SK-N-SH (cell line): Measurements from ENCODE around the gene NAPB. TPM values are rescaled to one million over a fixed set of nuclear protein-coding genes. Genes with fewer than 3 reads are reported as not detected.
"Not testable (repeated sequence)": the region's sequence is repeated elsewhere in the genome, so short reads cannot be mapped to it uniquely, and the experiment has no call there.

Experiments
- CTCF ChIA-PET: fragments of 300-600, 350-600 bp; formaldehyde crosslinking; extraction: SDS; loops from one replicate; lab custom pipeline; 2021; lab: Yijun Ruan, JAX
- POLR2A ChIA-PET: fragments of 350-600 bp; sonication (Branson Sonifier 250); formaldehyde crosslinking; extraction: SDS; loops from one replicate; lab custom pipeline; 2020; ENCODE audit warnings: antibody characterized with exemption, inconsistent platforms; lab: Yijun Ruan, JAX
- DNase-seq: peaks from one replicate; pipeline ENCODE4 v3.0.0; 2012
- H2AFZ ChIP-seq: fragments of 200-600 bp; sonication (generic); 2 replicates; pipeline ENCODE4 v1.8.1; 2016; ENCODE audit warnings: antibody characterized with exemption, mild to moderate bottlenecking, low read depth
- H3F3A ChIP-seq: fragments of 200-600 bp; sonication (generic); replicated peaks from 2 replicates; pipeline ENCODE3; 2016; ENCODE audit warnings: antibody characterized with exemption, mild to moderate bottlenecking; ENCODE audit not compliant: insufficient read depth
- H3K27ac ChIP-seq, 2 experiments: fragments of 200-500 bp in 1 of 2; fragments of 200-600 bp in 1 of 2; sonication (Bioruptor generic) in 1 of 2; sonication (generic), shearing (Covaris generic) in 1 of 2; 2 replicates each; pipeline versions ENCODE4 v1.5.1 to v1.6.1; 2014 to 2016; ENCODE audit warnings: low read depth in 2 of 2, inconsistent platforms in 1 of 2, low read length in 1 of 2, mild to moderate bottlenecking in 1 of 2, mixed read lengths in 1 of 2
- H3K27me3 ChIP-seq: fragments of 200-600 bp; sonication (generic), shearing (Covaris generic); 2 replicates; pipeline ENCODE4 v1.6.1; 2016; ENCODE audit warnings: mixed run types; ENCODE audit not compliant: insufficient read depth
- H3K36me3 ChIP-seq, 2 experiments: fragments of 200-500 bp in 1 of 2; fragments of 200-600 bp in 1 of 2; sonication (Bioruptor generic) in 1 of 2; sonication (generic) in 1 of 2; replicated peaks in 1 of 2; 2 replicates each; pipeline versions ENCODE3 to v1.5.1; 2014 to 2016; ENCODE audit warnings: low read length in 1 of 2, mild to moderate bottlenecking in 1 of 2; ENCODE audit not compliant: insufficient read depth in 2 of 2, control insufficient read depth in 1 of 2
- H3K4me1 ChIP-seq, 2 experiments: fragments of 200-500 bp in 1 of 2; fragments of 200-600 bp in 1 of 2; sonication (Bioruptor generic) in 1 of 2; sonication (generic), shearing (Covaris generic) in 1 of 2; 2 replicates each; pipeline versions ENCODE4 v1.5.1 to v1.6.1; 2014 to 2016; ENCODE audit warnings: low read depth in 1 of 2, low read length in 1 of 2, mixed run types in 1 of 2; ENCODE audit not compliant: insufficient read depth in 2 of 2, control insufficient read depth in 1 of 2
- H3K4me2 ChIP-seq: fragments of 200-600 bp; sonication (generic), shearing (Covaris generic); 2 replicates; pipeline ENCODE4 v1.6.1; 2017; ENCODE audit warnings: mixed run types
- H3K4me3 ChIP-seq, 2 experiments: fragments of 200-500 bp in 1 of 2; fragments of 200-600 bp in 1 of 2; sonication (Bioruptor generic) in 1 of 2; sonication (generic), shearing (Covaris generic) in 1 of 2; 2 replicates each; pipeline versions ENCODE4 v1.5.1 to v1.8.1; 2014 to 2016; ENCODE audit warnings: low read depth in 2 of 2, inconsistent platforms in 1 of 2, low read length in 1 of 2, mild to moderate bottlenecking in 1 of 2, mixed read lengths in 1 of 2, moderate library complexity in 1 of 2
- H3K79me2 ChIP-seq: fragments of 200-600 bp; sonication (generic); 2 replicates; pipeline ENCODE4 v1.8.1; 2017; ENCODE audit warnings: mild to moderate bottlenecking; ENCODE audit not compliant: insufficient read depth
- H3K9ac ChIP-seq: fragments of 200-600 bp; sonication (generic); 2 replicates; pipeline ENCODE4 v1.6.1; 2017; ENCODE audit warnings: mixed run types
- H3K9me2 ChIP-seq: fragments of 200-600 bp; sonication (generic); 2 replicates; pipeline ENCODE4 v1.6.1; 2017; ENCODE audit warnings: mixed run types
- H3K9me3 ChIP-seq: fragments of 200-600 bp; sonication (generic); 2 replicates; pipeline ENCODE4 v1.6.1; 2017; ENCODE audit warnings: mixed run types, mild to moderate bottlenecking, moderate library complexity
- H4K20me1 ChIP-seq: fragments of 200-600 bp; sonication (generic); 2 replicates; pipeline ENCODE4 v1.6.1; 2017; ENCODE audit warnings: mild to moderate bottlenecking, mixed run types; ENCODE audit not compliant: insufficient read depth
- CHD2 ChIP-seq: fragments of 150-350 bp; IDR thresholded peaks from 2 replicates; pipeline ENCODE4 v1.6.1; 2018; ENCODE audit warnings: low read length; ENCODE audit not compliant: partially characterized antibody
- FOXM1 ChIP-seq: IDR thresholded peaks from 2 replicates; pipeline ENCODE4 v1.4.0; 2012; ENCODE audit warnings: low read depth, mild to moderate bottlenecking
- MEF2A ChIP-seq: IDR thresholded peaks from 2 replicates; pipeline ENCODE4 v1.4.0; 2012; ENCODE audit warnings: low read depth, borderline replicate concordance
- NFIC ChIP-seq: IDR thresholded peaks from 2 replicates; pipeline ENCODE4 v1.4.0; 2012; ENCODE audit warnings: borderline replicate concordance
- NRF1 ChIP-seq: IDR thresholded peaks from 2 replicates; pipeline ENCODE4 v1.6.1; 2012; ENCODE audit warnings: low read depth, mild to moderate bottlenecking, low read length
- TCF12 ChIP-seq: IDR thresholded peaks from 2 replicates; pipeline ENCODE4 v1.4.0; 2012
- YY1 ChIP-seq: IDR thresholded peaks from 2 replicates; pipeline ENCODE4 v1.4.0; 2012; ENCODE audit warnings: low read depth, mild to moderate bottlenecking
- WGBS: methylation state at CpG from one replicate; pipeline ENCODE4 v1.1.6; 2017; ENCODE audit warnings: low lambda C conversion rate; 5-methylcytosine and 5-hydroxymethylcytosine counted together
- polyA plus RNA-seq, 3 experiments: library from polyadenylated mRNA; depleted of rRNA; stranded (reverse); fragments of >200 nt; gene quantifications; 2 replicates each; pipeline ENCODE4 v1.2.3, GENCODE V29; 2012
- TF ChIP-seq, protein P1 (sequence below): IDR thresholded peaks from 2 replicates; pipeline ENCODE4 v1.4.0; 2012; ENCODE audit warnings: low read depth
- TF ChIP-seq, protein P2 (sequence below): IDR thresholded peaks from 2 replicates; pipeline ENCODE4 v1.6.1; 2012; ENCODE audit warnings: mild to moderate bottlenecking, low read depth, low read length, moderate library complexity
- TF ChIP-seq, protein P3 (sequence below): fragments of 150-350 bp; IDR thresholded peaks from 2 replicates; pipeline ENCODE4 v1.6.1; 2017; ENCODE audit warnings: antibody characterized with exemption, low read length, low read depth, borderline replicate concordance
- TF ChIP-seq, protein P4 (sequence below): IDR thresholded peaks from 2 replicates; pipeline ENCODE4 v1.4.0; 2012; ENCODE audit warnings: low read depth, borderline replicate concordance

Gene NAPB
- polyA plus RNA-seq, 1 of the 3 experiments (the other 2 are of a cell fraction), result 3.0 TPM

DNA sequence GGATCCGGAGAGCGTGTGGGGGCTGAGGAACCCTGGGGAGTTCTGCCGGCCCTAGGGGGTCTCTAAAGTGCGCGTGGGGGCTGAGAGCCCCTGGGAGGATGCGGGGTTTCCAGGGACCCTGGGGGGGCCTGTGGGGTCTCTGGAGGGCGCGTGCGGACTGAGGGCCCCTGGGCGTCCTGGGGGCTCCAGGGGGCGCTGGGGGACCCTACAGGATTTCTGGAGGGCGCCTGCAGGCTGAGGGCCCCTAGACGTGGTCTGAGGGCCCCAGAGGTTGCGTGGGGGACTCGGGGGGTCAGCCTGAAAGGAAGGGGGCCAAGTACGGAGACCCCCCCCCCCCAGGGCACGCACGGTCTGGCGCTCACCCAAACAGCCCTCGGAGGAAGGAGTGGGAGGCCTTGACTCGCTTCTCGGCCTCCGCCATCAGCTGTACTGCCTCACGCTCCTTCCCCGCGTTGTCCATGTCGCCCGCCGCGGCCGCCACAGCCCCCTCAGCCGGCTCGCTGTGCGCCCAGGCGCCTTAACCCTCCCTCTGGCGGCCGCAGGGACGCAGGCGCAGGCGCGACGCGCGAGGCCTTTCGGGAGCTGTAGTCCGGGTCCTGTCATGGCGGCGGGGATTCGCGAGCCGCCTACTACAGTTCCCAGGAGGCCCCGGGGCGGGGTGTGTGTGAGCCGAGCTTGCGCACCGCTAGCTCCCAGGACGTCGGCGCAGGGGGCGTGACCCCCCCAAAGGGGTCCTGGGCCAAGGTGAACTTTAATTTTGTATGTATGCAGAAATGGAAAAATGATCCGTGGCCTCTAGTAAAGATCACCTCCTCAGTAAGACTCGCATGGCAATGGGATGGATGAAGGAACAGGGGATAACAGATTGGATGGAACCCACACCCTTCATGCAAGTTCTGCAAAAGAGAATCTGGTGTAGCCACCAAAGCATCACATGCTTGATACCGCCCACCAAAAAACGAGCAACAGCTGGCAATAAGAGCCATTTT is at the start of gene NAPB (continued):
- TF ChIP-seq YY1 (peak; percentile 91), TCF12 (no peak), MEF2A (no peak), FOXM1 (no peak)
- TF ChIP-seq, protein P1, sequence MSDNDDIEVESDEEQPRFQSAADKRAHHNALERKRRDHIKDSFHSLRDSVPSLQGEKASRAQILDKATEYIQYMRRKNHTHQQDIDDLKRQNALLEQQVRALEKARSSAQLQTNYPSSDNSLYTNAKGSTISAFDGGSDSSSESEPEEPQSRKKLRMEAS, result no peak
- TF ChIP-seq, protein P2, sequence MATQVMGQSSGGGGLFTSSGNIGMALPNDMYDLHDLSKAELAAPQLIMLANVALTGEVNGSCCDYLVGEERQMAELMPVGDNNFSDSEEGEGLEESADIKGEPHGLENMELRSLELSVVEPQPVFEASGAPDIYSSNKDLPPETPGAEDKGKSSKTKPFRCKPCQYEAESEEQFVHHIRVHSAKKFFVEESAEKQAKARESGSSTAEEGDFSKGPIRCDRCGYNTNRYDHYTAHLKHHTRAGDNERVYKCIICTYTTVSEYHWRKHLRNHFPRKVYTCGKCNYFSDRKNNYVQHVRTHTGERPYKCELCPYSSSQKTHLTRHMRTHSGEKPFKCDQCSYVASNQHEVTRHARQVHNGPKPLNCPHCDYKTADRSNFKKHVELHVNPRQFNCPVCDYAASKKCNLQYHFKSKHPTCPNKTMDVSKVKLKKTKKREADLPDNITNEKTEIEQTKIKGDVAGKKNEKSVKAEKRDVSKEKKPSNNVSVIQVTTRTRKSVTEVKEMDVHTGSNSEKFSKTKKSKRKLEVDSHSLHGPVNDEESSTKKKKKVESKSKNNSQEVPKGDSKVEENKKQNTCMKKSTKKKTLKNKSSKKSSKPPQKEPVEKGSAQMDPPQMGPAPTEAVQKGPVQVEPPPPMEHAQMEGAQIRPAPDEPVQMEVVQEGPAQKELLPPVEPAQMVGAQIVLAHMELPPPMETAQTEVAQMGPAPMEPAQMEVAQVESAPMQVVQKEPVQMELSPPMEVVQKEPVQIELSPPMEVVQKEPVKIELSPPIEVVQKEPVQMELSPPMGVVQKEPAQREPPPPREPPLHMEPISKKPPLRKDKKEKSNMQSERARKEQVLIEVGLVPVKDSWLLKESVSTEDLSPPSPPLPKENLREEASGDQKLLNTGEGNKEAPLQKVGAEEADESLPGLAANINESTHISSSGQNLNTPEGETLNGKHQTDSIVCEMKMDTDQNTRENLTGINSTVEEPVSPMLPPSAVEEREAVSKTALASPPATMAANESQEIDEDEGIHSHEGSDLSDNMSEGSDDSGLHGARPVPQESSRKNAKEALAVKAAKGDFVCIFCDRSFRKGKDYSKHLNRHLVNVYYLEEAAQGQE, result no peak
- TF ChIP-seq, protein P3, sequence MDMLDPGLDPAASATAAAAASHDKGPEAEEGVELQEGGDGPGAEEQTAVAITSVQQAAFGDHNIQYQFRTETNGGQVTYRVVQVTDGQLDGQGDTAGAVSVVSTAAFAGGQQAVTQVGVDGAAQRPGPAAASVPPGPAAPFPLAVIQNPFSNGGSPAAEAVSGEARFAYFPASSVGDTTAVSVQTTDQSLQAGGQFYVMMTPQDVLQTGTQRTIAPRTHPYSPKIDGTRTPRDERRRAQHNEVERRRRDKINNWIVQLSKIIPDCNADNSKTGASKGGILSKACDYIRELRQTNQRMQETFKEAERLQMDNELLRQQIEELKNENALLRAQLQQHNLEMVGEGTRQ, result no peak

DNA sequence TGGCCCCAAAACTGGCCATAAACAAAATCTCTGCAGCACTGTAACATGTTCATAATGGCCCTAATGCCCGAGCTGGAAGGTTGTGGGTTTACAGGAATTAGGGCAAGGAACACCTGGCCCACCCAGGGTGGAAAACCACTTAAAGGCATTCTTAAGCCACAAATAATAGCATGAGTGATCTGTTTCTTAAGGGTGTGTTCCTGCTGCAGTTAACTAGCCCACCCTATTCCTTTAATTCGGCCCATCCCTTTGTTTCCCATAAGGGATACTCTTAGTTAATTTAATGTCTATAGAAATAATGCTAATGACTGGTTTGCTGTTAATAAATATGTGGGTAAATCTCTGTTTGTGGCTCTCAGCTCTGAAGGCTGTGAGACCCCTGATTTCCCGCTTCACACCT is 45.7 kb upstream of the NAPB start:
- 3% methylated on average over 3 of the region's 3 CpGs for WGBS
- H3K27ac ChIP-seq, H3K4me1 ChIP-seq, H3K79me2 ChIP-seq, H3K4me3 ChIP-seq, H3K9me3 ChIP-seq, DNase-seq, H4K20me1 ChIP-seq, H3K4me2 ChIP-seq, H3K36me3 ChIP-seq, H3F3A ChIP-seq, H3K9ac ChIP-seq, POLR2A ChIA-PET, H3K27me3 ChIP-seq, H3K9me2 ChIP-seq, H2AFZ ChIP-seq: not testable (repeated sequence)
- CTCF ChIA-PET, result interaction anchor here (1.1 kb wide), 1 partner anchor 22 kb away, joined by 3 read pairs; no protein-coding TSS in a partner anchor

DNA sequence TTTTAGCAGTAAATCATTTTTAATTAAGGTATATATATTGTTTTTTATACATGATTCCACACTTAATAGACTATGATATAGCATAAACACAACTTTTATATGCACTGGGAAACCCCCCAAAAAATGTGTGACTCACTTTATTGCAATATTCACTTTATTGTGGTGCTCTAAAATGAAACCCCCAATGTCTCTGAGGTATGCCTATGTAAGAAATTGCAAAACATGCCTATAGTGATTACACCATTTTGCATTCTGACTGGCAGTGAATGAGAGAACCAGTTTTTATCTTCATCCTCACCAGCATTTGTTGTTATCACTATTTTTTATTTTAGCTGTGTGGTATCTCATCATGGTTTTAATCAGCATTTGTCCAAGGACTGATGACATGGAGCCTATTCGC is 39.9 kb upstream of the NAPB start:
- ChIA-PET POLR2A (no interaction called here), CTCF (no interaction called here)
- no peaks in the 10 kb centered on the region for H3F3A ChIP-seq
- H3K9me3 ChIP-seq, result no peaks in the 10 kb centered on the region
- no peak for DNase-seq
- H3K36me3 ChIP-seq, result no peaks in the 10 kb centered on the region
- H3K27me3 ChIP-seq, result peaks cover 26% of the 10 kb centered on the region; the same call in 1 of the 2 replicates
- TF ChIP-seq MEF2A, result no peak
- no peak for TF ChIP-seq NRF1
- no peak for TF ChIP-seq NFIC
- TF ChIP-seq, protein P4, sequence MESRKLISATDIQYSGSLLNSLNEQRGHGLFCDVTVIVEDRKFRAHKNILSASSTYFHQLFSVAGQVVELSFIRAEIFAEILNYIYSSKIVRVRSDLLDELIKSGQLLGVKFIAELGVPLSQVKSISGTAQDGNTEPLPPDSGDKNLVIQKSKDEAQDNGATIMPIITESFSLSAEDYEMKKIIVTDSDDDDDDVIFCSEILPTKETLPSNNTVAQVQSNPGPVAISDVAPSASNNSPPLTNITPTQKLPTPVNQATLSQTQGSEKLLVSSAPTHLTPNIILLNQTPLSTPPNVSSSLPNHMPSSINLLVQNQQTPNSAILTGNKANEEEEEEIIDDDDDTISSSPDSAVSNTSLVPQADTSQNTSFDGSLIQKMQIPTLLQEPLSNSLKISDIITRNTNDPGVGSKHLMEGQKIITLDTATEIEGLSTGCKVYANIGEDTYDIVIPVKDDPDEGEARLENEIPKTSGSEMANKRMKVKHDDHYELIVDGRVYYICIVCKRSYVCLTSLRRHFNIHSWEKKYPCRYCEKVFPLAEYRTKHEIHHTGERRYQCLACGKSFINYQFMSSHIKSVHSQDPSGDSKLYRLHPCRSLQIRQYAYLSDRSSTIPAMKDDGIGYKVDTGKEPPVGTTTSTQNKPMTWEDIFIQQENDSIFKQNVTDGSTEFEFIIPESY, result no peak
- TF ChIP-seq CHD2, result no peak
- no peaks in the 10 kb centered on the region for H3K79me2 ChIP-seq
- no peak overlapping the region for H3K27ac ChIP-seq
- H3K9ac ChIP-seq, result no peak overlapping the region
- no peak overlapping the region for H3K4me2 ChIP-seq
- H3K9me2 ChIP-seq, result no peaks in the 10 kb centered on the region
- WGBS, result 48% methylated on average over 1 of the region's 1 CpG
- H3K4me3 ChIP-seq, result no peak overlapping the region
- H3K4me1 ChIP-seq, result no peaks in the 10 kb centered on the region
- no peak overlapping the region for H2AFZ ChIP-seq
- no peaks in the 10 kb centered on the region for H4K20me1 ChIP-seq
